CD4-positive, alpha-beta T cell (primary cell): Measurements from ENCODE around the gene BACE2. TPM values are rescaled to one million over a fixed set of nuclear protein-coding genes. Genes with fewer than 3 reads are reported as not detected.
"Not testable (repeated sequence)": the region's sequence is repeated elsewhere in the genome, so short reads cannot be mapped to it uniquely, and the experiment has no call there.

Source experiments
- ATAC-seq: fragments of 200-7000 bp; cut with Tn5 transposase; one replicate; pipeline ENCODE4 v1.10.0; 2022; ENCODE audit warnings: mild to moderate bottlenecking; ENCODE audit not compliant: poor library complexity
- CTCF ChIA-PET: fragments of 350-600 bp; sonication (Branson Sonifier 250); formaldehyde crosslinking; loops from one replicate; lab custom pipeline; 2021; ENCODE audit warnings: antibody characterized with exemption, inconsistent platforms; lab: Charles Lee
- POLR2A ChIA-PET: fragments of 350-600 bp; sonication (Branson Sonifier 250); formaldehyde crosslinking; loops from one replicate; lab custom pipeline; 2021; ENCODE audit warnings: antibody characterized with exemption, inconsistent platforms; lab: Charles Lee
- DNase-seq, 14 experiments: peaks; one replicate each; pipeline ENCODE4 v3.0.0-alpha.2; 2013 to 2020; ENCODE audit warnings: mixed read lengths in 2 of 14
- H3K27ac ChIP-seq, 2 donors: one replicate each; pipeline versions ENCODE4 v1.5.1 to v1.7.0; 2013; ENCODE audit warnings: low read length in 2 of 2, low read depth in 1 of 2, mild to moderate bottlenecking in 1 of 2
- H3K27me3 ChIP-seq, 2 experiments: 1 replicate in 1 of 2; 2 replicates in 1 of 2; pipeline versions ENCODE4 v1.6.1 to v1.7.0; 2013; ENCODE audit warnings: low read length in 2 of 2, control low read depth in 1 of 2, mild to moderate bottlenecking in 1 of 2, moderate library complexity in 1 of 2; ENCODE audit not compliant: insufficient read depth in 2 of 2, control insufficient read depth in 1 of 2
- H3K36me3 ChIP-seq: one replicate; pipeline ENCODE4 v1.6.1; 2013; ENCODE audit warnings: low read length, control low read depth; ENCODE audit not compliant: insufficient read depth
- H3K4me1 ChIP-seq: one replicate; pipeline ENCODE4 v1.6.1; 2013; ENCODE audit warnings: low read length, control low read depth; ENCODE audit not compliant: insufficient read depth
- H3K4me3 ChIP-seq: one replicate; pipeline ENCODE4 v1.5.1; 2013; ENCODE audit warnings: mild to moderate bottlenecking, low read length, moderate library complexity
- H3K9me3 ChIP-seq, 2 experiments: 1 replicate in 1 of 2; 2 replicates in 1 of 2; pipeline versions ENCODE4 v1.6.1 to v1.7.0; 2013; ENCODE audit warnings: low read length in 2 of 2, mild to moderate bottlenecking in 2 of 2, control low read depth in 1 of 2, moderate library complexity in 1 of 2; ENCODE audit not compliant: control insufficient read depth in 1 of 2, insufficient read depth in 1 of 2
- H3K27ac Mint-ChIP-seq: one replicate; pipeline ENCODE4 v1.8.0; 2020; ENCODE audit warnings: mixed read lengths
- H3K27me3 Mint-ChIP-seq: one replicate; pipeline ENCODE4 v1.8.0; 2021; ENCODE audit warnings: mixed read lengths
- H3K36me3 Mint-ChIP-seq: one replicate; pipeline ENCODE4 v1.8.0; 2021; ENCODE audit warnings: low read depth, mixed read lengths
- H3K4me1 Mint-ChIP-seq: one replicate; pipeline ENCODE4 v1.8.0; 2021; ENCODE audit warnings: low read depth, mixed read lengths
- H3K4me3 Mint-ChIP-seq: one replicate; pipeline ENCODE4 v1.8.0; 2020; ENCODE audit warnings: mild to moderate bottlenecking, mixed read lengths
- H3K9me3 Mint-ChIP-seq: one replicate; pipeline ENCODE4 v1.8.0; 2020; ENCODE audit warnings: mixed read lengths
- intact Hi-C, 2 experiments: fragments of 100-400 bp; cut with DNase I in 1 of 2; cut with micrococcal nuclease in 1 of 2; formaldehyde crosslinking; loops; one replicate each; pipeline versions ENCODE4 v1.15.1 to v1.9.0; 2023 to 2025; cut with DNase I, micrococcal nuclease
- total RNA-seq, 174 experiments: library from RNA in 2 of 174; stranded (reverse) in 2 of 174; gene quantifications; one replicate each; pipeline ENCODE4 v1.2.3 and lab custom pipeline; 2021 to 2026
- TF ChIP-seq, protein P1 (sequence below): fragments of 200-600 bp; IDR thresholded peaks from one replicate; pipeline ENCODE4 v1.8.0; 2022; ENCODE audit warnings: antibody characterized with exemption, mild to moderate bottlenecking

Gene BACE2
- total RNA-seq, 2 experiments from 2014 or later = 0.16 TPM; not detected in 1

DNA sequence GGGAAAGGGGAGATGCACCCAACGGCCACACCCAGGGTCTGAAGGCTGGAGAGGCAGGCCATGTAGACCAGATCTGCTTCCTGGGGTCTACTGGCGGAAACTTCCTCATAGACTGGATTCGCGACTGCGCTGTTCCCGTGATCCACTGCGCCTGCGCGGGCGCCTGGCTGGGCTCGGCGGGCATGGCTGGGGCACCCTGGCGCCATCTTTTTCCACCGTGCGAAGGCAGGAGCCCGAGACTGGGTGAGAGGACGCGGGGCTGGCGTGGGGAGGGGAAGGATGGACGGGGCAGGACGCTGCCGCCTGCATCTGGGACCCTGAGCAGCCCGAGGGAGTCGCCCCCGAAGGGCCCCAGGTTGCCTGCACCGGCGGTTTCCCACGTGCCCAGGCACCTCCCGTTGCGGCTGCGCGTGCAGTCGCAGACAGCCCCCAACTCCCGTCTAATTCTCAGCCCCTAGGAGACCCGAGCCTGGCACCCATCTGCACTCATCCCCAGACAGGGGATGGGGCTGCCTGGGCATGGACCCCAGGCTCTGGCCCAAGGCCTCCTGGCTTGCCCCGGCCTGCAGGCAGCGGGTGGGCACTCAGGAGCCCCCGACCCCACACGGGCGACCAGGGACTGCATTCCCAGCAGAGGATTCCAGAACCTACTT lies 136.2 kb downstream of the BACE2 start:
- H3K4me3 Mint-ChIP-seq = no peak overlapping the region
- no peaks in the 10 kb centered on the region for H3K9me3 Mint-ChIP-seq
- Histone ChIP-seq H3K4me3 (no peak overlapping the region), H3K27me3 (no peaks in the 10 kb centered on the region), H3K9me3 (peaks cover 4 to 11% of the 10 kb centered on the region in 2 experiments), H3K27ac (no peak overlapping the region), H3K36me3 (no peaks in the 10 kb centered on the region), H3K4me1 (no peaks in the 10 kb centered on the region)
- no peak for ATAC-seq
- TF ChIP-seq, protein P1, sequence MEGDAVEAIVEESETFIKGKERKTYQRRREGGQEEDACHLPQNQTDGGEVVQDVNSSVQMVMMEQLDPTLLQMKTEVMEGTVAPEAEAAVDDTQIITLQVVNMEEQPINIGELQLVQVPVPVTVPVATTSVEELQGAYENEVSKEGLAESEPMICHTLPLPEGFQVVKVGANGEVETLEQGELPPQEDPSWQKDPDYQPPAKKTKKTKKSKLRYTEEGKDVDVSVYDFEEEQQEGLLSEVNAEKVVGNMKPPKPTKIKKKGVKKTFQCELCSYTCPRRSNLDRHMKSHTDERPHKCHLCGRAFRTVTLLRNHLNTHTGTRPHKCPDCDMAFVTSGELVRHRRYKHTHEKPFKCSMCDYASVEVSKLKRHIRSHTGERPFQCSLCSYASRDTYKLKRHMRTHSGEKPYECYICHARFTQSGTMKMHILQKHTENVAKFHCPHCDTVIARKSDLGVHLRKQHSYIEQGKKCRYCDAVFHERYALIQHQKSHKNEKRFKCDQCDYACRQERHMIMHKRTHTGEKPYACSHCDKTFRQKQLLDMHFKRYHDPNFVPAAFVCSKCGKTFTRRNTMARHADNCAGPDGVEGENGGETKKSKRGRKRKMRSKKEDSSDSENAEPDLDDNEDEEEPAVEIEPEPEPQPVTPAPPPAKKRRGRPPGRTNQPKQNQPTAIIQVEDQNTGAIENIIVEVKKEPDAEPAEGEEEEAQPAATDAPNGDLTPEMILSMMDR = no peak
- peaks cover 9% of the 10 kb centered on the region for H3K27me3 Mint-ChIP-seq
- H3K36me3 Mint-ChIP-seq = no peaks in the 10 kb centered on the region
- no peak overlapping the region for H3K27ac Mint-ChIP-seq
- DNase-seq = no peak
- intact Hi-C loops = no loop called here
- CTCF ChIA-PET = interaction anchor here (1.0 kb wide), 1 partner anchor 21 kb away, joined by 3 read pairs; no protein-coding TSS in a partner anchor
- peaks cover 8% of the 10 kb centered on the region for H3K4me1 Mint-ChIP-seq
- POLR2A ChIA-PET = no interaction called here

DNA sequence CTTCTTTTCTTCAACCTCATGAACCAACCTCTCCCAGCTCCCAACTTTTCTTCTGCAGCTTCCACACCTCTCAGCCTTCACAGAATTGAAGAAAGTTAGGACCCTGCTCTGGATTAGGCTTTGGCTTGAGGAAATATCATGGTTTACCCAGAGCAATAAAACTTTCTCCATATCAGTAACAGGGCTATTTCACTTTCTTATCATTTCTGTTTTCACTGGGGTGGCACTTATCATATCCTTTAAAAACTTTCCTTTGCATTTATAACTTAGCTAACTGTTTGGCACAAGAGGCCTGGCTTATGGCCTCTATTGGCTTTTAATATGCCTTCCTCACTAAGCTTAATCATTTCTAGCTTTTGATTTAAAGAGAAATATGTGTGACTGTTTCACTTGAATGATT lies 139.3 kb downstream of the BACE2 start:
- CTCF ChIA-PET = interaction anchor here (1.3 kb wide), 1 partner anchor 24 kb away, joined by 3 read pairs; no protein-coding TSS in a partner anchor
- Mint-ChIP-seq H3K4me1 (peaks cover 8% of the 10 kb centered on the region), H3K4me3 (no peak overlapping the region), H3K27me3 (peaks cover 14% of the 10 kb centered on the region), H3K9me3 (no peaks in the 10 kb centered on the region), H3K27ac (no peak overlapping the region), H3K36me3 (no peaks in the 10 kb centered on the region)
- DNase-seq = no peak
- H3K36me3 ChIP-seq = no peaks in the 10 kb centered on the region
- intact Hi-C loops = no loop called here
- H3K27me3 ChIP-seq = no peaks in the 10 kb centered on the region
- TF ChIP-seq, protein P1 = no peak
- POLR2A ChIA-PET = no interaction called here
- no peak overlapping the region for H3K4me3 ChIP-seq
- no peaks in the 10 kb centered on the region for H3K4me1 ChIP-seq
- no peak for ATAC-seq
- peaks cover 0 to 11% of the 10 kb centered on the region in 2 experiments for H3K9me3 ChIP-seq
- H3K27ac ChIP-seq = no peak overlapping the region

DNA sequence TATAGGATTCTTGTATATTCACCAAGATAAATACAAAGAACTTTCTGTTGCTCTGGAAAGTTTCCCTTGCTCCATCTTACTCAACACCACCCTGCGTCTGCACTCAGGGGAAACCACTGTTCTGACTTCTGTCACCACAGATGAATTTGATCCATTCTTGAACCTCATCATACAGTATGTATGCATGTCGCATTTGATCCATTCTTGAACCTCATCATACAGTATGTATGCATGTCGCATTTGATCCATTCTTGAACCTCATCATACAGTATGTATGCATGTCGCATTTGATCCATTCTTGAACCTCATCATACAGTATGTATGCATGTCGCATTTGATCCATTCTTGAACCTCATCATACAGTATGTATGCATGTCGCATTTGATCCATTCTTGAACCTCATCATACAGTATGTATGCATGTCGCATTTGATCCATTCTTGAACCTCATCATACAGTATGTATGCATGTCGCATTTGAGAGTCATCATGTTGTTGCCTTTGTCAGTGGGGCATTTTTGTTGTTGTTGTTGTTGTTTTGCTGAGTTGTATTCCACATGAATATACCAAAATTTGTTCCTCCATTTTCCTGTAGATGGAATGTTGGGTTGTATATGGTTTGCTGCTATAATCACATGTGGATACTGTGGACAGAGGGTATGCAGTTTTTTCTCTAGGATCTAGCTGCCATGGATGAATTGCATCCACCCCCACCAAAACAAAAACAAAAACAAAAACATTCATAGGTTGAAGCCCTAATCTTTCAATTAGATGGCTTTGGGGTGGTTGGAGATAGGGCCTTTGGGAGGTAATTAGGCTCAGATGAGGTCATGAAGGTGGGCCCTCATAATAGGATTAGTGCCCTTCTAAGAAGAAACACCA lies 145.6 kb downstream of the BACE2 start:
- H3K4me3 Mint-ChIP-seq, H3K36me3 Mint-ChIP-seq, POLR2A ChIA-PET, H3K27ac Mint-ChIP-seq, ATAC-seq, DNase-seq, H3K36me3 ChIP-seq, H3K4me3 ChIP-seq, intact Hi-C loops, H3K27ac ChIP-seq, CTCF ChIA-PET, H3K4me1 ChIP-seq, H3K4me1 Mint-ChIP-seq, H3K9me3 Mint-ChIP-seq: not testable (repeated sequence)
- Histone ChIP-seq H3K27me3 (peaks cover 21 to 32% of the 10 kb centered on the region in 2 experiments), H3K9me3 (peaks cover 0 to 12% of the 10 kb centered on the region in 2 experiments)
- peaks cover 44% of the 10 kb centered on the region for H3K27me3 Mint-ChIP-seq
